Measurements from ENCODE around the gene DUSP28. TPM values are rescaled to one million over a fixed set of nuclear protein-coding genes. Genes with fewer than 3 reads are reported as not detected.

DUSP28 gene
- total and polyA plus RNA-seq, 2 of the 13 experiments (the other 11 are each of a cell fraction or from before 2014, with no cell fraction given), result 5.2 to 8.6 TPM

GRCh38 chr2:240584486-240585031 is 24.4 kb downstream of the DUSP28 start (continued):
- TF ChIP-seq, protein P1, sequence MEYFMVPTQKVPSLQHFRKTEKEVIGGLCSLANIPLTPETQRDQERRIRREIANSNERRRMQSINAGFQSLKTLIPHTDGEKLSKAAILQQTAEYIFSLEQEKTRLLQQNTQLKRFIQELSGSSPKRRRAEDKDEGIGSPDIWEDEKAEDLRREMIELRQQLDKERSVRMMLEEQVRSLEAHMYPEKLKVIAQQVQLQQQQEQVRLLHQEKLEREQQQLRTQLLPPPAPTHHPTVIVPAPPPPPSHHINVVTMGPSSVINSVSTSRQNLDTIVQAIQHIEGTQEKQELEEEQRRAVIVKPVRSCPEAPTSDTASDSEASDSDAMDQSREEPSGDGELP (IDR thresholded peaks at IDR 0.05; ENCODE audit: borderline replicate concordance, low read depth), result peak; percentile 49; the same call in 1 of the 2 replicates
- no peak for TF ChIP-seq ZNF788 (CRISPR knock-in tag; IDR thresholded peaks at IDR 0.05; ENCODE audit: borderline replicate concordance)
- TF ChIP-seq ZNF264 (CRISPR knock-in tag; IDR thresholded peaks at IDR 0.05), result peak; percentile 99
- TF ChIP-seq HOXA9 (CRISPR knock-in tag; IDR thresholded peaks at IDR 0.05; ENCODE audit: borderline replicate concordance), result no peak
- no peak for TF ChIP-seq STAT6 (CRISPR knock-in tag; IDR thresholded peaks at IDR 0.05; ENCODE audit: borderline replicate concordance)
- TF ChIP-seq, protein P2, sequence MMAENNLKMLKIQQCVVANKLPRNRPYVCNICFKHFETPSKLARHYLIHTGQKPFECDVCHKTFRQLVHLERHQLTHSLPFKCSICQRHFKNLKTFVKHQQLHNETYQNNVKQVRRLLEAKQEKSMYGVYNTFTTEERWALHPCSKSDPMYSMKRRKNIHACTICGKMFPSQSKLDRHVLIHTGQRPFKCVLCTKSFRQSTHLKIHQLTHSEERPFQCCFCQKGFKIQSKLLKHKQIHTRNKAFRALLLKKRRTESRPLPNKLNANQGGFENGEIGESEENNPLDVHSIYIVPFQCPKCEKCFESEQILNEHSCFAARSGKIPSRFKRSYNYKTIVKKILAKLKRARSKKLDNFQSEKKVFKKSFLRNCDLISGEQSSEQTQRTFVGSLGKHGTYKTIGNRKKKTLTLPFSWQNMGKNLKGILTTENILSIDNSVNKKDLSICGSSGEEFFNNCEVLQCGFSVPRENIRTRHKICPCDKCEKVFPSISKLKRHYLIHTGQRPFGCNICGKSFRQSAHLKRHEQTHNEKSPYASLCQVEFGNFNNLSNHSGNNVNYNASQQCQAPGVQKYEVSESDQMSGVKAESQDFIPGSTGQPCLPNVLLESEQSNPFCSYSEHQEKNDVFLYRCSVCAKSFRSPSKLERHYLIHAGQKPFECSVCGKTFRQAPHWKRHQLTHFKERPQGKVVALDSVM (CRISPR knock-in tag; IDR thresholded peaks at IDR 0.05), result no peak
- TF ChIP-seq ZNF292 (CRISPR knock-in tag; IDR thresholded peaks at IDR 0.05; ENCODE audit: borderline replicate concordance, low read depth), result no peak
- TF ChIP-seq ZZZ3 (CRISPR knock-in tag; IDR thresholded peaks at IDR 0.05; ENCODE audit: borderline replicate concordance), result no peak
- TF ChIP-seq, protein P3, sequence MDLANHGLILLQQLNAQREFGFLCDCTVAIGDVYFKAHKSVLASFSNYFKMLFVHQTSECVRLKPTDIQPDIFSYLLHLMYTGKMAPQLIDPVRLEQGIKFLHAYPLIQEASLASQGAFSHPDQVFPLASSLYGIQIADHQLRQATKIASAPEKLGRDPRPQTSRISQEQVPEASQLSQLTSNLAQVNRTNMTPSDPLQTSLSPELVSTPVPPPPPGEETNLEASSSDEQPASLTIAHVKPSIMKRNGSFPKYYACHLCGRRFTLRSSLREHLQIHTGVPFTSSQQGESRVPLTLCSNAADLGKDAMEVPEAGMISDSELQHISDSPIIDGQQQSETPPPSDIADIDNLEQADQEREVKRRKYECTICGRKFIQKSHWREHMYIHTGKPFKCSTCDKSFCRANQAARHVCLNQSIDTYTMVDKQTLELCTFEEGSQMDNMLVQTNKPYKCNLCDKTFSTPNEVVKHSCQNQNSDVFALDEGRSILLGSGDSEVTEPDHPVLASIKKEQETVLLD (CRISPR knock-in tag; IDR thresholded peaks at IDR 0.05; ENCODE audit: low read depth), result no peak
- TF ChIP-seq MED13 (CRISPR knock-in tag; IDR thresholded peaks at IDR 0.05), result no peak
- no peak for TF ChIP-seq NFKBIZ (CRISPR knock-in tag; IDR thresholded peaks at IDR 0.05)
- TF ChIP-seq, protein P4, sequence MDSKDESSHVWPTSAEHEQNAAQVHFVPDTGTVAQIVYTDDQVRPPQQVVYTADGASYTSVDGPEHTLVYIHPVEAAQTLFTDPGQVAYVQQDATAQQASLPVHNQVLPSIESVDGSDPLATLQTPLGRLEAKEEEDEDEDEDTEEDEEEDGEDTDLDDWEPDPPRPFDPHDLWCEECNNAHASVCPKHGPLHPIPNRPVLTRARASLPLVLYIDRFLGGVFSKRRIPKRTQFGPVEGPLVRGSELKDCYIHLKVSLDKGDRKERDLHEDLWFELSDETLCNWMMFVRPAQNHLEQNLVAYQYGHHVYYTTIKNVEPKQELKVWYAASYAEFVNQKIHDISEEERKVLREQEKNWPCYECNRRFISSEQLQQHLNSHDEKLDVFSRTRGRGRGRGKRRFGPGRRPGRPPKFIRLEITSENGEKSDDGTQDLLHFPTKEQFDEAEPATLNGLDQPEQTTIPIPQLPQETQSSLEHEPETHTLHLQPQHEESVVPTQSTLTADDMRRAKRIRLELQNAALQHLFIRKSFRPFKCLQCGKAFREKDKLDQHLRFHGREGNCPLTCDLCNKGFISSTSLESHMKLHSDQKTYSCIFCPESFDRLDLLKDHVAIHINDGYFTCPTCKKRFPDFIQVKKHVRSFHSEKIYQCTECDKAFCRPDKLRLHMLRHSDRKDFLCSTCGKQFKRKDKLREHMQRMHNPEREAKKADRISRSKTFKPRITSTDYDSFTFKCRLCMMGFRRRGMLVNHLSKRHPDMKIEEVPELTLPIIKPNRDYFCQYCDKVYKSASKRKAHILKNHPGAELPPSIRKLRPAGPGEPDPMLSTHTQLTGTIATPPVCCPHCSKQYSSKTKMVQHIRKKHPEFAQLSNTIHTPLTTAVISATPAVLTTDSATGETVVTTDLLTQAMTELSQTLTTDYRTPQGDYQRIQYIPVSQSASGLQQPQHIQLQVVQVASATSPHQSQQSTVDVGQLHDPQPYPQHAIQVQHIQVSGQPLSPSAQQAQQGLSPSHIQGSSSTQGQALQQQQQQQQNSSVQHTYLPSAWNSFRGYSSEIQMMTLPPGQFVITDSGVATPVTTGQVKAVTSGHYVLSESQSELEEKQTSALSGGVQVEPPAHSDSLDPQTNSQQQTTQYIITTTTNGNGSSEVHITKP (CRISPR knock-in tag; IDR thresholded peaks at IDR 0.05; ENCODE audit: low read depth), result peak; percentile 88
- TF ChIP-seq FOXJ3 (CRISPR knock-in tag; IDR thresholded peaks at IDR 0.05; ENCODE audit: borderline replicate concordance), result no peak
- no peak for TF ChIP-seq MAFF (IDR thresholded peaks at IDR 0.05; ENCODE audit: low read depth, low read length)
- TF ChIP-seq PATZ1 (CRISPR knock-in tag; IDR thresholded peaks at IDR 0.05), result peak; percentile 56; the same call in 1 of the 2 replicates
